GM12801 (cell line): ENCODE data around the gene SRRD.

Source experiments
- TF ChIP-seq, protein P1 (sequence below): IDR thresholded peaks from one replicate; pipeline ENCODE4 v1.5.1; 2011; ENCODE audit warnings: control low read depth; ENCODE audit not compliant: insufficient read length; ENCODE audit errors: extremely low read depth

SRRD gene

GRCh38 chr22:26481112-26481693 is 2.5 kb upstream of the SRRD start:
- TF ChIP-seq, protein P1, sequence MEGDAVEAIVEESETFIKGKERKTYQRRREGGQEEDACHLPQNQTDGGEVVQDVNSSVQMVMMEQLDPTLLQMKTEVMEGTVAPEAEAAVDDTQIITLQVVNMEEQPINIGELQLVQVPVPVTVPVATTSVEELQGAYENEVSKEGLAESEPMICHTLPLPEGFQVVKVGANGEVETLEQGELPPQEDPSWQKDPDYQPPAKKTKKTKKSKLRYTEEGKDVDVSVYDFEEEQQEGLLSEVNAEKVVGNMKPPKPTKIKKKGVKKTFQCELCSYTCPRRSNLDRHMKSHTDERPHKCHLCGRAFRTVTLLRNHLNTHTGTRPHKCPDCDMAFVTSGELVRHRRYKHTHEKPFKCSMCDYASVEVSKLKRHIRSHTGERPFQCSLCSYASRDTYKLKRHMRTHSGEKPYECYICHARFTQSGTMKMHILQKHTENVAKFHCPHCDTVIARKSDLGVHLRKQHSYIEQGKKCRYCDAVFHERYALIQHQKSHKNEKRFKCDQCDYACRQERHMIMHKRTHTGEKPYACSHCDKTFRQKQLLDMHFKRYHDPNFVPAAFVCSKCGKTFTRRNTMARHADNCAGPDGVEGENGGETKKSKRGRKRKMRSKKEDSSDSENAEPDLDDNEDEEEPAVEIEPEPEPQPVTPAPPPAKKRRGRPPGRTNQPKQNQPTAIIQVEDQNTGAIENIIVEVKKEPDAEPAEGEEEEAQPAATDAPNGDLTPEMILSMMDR = no peak

- TF ChIP-seq, protein P1 = no peak
Observed at GRCh38 chr22:26481694-26482093, 2.0 kb upstream of the SRRD start.

- TF ChIP-seq, protein P1 = no peak
Observed at GRCh38 chr22:26482161-26482560, 1.5 kb upstream of the SRRD start.

- TF ChIP-seq, protein P1 = no peak
Observed at GRCh38 chr22:26483043-26483438, 636 bp upstream of the SRRD start.

DNA sequence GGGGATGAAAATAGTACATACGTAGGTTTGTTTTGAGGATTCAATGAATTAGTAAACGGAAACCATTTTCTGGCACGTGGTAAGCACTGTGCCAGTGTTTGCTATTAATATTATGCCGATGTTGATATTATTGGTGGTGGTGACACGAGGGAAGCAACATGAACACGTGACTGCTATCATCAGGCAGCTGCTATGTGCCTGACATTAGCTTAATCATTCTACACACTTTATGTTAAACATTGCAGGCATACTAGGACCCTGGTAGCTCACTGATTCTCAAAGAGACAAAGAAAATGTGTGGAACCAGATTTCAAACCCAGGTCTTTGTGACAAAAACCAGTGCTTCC is 656 bp downstream of the SRRD start:
- TF ChIP-seq, protein P1 = no peak

DNA sequence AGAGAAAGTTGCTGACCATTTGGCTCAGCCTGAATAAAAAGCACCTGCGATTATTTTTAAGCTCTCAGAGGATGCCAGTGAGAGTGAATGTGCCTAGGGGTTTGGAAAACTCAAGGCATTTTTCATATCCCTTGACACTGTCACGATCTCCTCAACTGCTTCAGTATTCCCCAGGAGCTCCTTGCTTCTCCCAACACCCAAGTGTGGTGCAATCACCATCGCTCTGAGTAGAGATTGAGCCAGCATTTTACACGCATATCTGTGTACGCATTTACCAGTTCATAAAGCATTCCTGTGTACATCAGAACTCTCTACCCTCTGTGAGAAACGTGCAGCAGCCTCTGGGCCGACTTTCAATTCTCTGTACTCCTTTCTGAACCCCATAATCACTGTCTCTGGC is 1.3 kb downstream of the SRRD start:
- TF ChIP-seq, protein P1 = no peak

DNA sequence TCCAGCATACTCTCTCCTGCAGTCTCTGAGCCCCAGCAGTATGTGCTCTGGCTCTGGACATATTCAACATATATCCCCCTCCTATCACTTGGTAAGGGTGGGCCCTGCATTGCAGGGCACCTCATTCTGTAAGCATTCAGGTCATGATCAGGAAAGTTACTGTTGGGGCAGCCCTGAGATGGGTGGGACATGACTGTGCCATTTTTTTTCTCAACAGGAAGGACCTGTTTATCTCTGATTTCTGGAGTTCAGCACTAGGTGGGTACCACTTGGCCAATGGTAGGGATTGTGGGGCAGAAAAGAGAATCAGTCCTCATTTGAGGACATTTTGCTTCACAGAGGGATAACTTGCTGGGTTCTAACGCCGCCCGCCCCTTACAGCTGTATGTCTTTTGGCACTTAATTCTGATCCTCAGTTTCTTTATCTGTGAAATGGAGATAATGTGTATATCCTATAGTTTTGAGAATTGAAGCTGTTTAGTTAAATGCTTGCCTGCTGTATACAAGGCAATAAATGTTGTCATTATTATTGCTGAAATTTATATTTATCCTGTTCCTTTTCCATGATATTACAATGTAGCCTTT is 2.2 kb downstream of the SRRD start:
- TF ChIP-seq, protein P1 = no peak
